ENCODE measurements around the gene CRHR2.

The CRHR2 gene

DNA sequence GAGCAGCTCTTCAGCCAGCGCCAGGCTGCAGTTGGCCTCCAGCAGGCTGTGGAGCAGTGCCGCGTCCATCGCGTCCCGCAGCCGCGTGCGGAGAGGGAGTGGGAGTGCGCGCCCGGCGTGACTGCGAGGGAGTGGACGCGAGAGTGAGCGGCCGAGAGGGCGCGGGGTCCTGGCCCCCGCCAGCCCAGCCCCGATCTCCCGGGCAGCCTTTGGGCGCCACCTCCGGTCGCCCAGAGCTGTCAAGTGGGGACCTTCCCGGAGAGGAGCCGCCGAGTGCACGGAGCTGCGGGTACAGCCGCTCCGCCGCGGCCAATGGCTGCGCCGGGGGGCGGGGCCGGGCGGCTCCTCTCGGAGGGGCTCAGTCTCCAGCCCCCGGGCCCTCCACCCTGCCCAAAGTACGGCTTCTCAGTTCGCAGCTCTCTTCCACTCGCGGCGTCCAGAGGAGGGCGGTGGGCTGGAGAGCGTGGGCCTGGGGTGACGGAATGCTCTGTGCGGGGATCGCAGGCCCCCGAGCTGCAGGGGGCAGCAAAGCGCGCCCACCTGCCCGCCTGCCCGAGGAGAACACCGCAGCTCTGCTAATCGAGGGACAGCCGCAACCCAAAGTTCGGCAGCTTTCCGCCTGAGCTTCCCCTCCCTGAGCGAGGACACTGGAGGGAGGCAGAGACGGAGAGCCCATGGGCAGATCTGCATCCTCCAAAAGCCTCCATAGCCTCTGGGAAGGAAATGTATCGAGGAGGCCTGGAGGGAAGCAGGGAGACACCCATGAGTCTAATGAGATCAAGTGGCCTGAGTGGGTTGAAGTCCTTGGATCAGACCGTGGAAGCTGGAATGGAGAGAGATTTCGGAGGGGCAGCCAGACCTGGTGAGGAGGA is at the start of gene CRHR2:
CRHR2 (minus strand) TSS at position 245 of the 872 bp plus-strand sequence; CDS start at position 69, 176 bp downstream.
- TF ChIP-seq, protein P1, sequence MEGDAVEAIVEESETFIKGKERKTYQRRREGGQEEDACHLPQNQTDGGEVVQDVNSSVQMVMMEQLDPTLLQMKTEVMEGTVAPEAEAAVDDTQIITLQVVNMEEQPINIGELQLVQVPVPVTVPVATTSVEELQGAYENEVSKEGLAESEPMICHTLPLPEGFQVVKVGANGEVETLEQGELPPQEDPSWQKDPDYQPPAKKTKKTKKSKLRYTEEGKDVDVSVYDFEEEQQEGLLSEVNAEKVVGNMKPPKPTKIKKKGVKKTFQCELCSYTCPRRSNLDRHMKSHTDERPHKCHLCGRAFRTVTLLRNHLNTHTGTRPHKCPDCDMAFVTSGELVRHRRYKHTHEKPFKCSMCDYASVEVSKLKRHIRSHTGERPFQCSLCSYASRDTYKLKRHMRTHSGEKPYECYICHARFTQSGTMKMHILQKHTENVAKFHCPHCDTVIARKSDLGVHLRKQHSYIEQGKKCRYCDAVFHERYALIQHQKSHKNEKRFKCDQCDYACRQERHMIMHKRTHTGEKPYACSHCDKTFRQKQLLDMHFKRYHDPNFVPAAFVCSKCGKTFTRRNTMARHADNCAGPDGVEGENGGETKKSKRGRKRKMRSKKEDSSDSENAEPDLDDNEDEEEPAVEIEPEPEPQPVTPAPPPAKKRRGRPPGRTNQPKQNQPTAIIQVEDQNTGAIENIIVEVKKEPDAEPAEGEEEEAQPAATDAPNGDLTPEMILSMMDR (IDR thresholded peaks at IDR 0.05; ENCODE audit: low read depth, low read length): no peak
- H3K4me3 ChIP-seq (ENCODE audit: low read depth, low read length): no peak within 1 kb of the TSS
- in situ Hi-C loops (cut with HindIII; ENCODE audit: low sequenced_read_pairs): no loop called here
- no peak for DNase-seq (ENCODE audit: low read depth, low spot score)

DNA sequence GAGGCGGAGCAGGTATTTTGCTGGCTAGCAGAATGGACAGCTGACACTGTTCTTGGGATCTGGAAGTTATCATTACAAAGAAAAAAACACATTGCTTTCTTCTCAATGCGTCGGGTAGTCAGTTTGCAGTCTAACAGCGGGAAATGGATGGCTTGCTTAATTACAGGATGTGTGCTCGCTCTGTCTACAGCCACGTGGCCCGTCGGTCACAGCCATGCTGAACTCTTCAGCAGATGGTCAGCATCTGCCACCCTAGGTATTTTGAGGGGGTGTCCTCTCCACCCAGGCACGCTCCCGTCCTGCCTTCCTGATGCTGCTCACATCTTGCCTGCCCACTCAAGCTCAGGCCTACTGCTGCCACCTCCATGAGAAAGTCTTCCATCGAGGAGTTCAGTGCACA is 49.3 kb upstream of the CRHR2 start:
- TF ChIP-seq, protein P1 (IDR thresholded peaks at IDR 0.05; ENCODE audit: low read depth, low read length): no peak
- H3K4me3 ChIP-seq (ENCODE audit: low read depth, low read length): no peak overlapping the region
- DNase-seq (ENCODE audit: low read depth, low spot score): no peak
- in situ Hi-C loops (cut with HindIII; ENCODE audit: low sequenced_read_pairs): no loop called here

DNA sequence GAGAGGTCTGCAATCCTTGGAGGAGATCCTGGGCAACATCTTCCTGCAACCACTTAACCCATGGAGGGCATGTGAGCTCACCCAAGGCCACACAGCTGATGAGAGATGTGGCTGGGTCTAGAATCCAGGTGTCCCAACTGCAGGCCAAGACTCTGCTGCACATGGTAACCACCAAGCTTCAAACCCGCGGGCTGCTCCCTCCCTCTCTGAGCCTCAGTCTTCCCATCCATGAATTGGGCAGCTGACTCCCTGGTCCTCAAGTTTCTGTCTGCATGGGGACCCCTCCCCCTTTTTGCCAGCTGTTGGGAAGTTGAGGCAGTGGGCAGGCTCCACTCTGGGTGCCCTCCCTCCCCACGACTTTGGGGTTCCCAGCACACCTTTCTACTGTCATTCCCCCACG is 48.7 kb upstream of the CRHR2 start:
- TF ChIP-seq, protein P1 (IDR thresholded peaks at IDR 0.05; ENCODE audit: low read depth, low read length): no peak

DNA sequence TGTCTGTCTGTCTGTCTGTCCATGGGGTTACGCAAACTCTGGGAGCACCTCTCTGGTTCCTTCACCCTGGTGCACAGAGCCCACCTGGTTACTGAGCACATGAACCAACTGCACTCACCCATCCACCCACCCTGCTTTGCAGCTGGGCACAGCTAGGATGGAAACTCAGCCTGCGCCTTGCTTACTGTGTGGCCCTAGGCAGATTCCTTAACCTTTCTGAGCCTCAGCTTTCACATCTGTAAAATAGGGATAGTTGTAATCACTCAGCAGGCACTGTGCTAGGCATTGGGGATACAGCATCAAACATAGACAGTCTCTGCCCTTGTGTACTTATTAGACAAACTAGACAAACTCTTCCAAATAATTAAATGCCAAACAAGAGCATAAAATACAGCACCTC is 47.8 kb upstream of the CRHR2 start:
- no peak for DNase-seq (ENCODE audit: low read depth, low spot score)
- in situ Hi-C loops (cut with HindIII; ENCODE audit: low sequenced_read_pairs): no loop called here
- H3K4me3 ChIP-seq (ENCODE audit: low read depth, low read length): no peak overlapping the region
- TF ChIP-seq, protein P1 (IDR thresholded peaks at IDR 0.05; ENCODE audit: low read depth, low read length): no peak

More for the DNA sequence above, 48.7 kb upstream of the CRHR2 start:
- in situ Hi-C loops (cut with HindIII; ENCODE audit: low sequenced_read_pairs): no loop called here
- no peak for DNase-seq (ENCODE audit: low read depth, low spot score)
- no peak overlapping the region for H3K4me3 ChIP-seq (ENCODE audit: low read depth, low read length)

DNA sequence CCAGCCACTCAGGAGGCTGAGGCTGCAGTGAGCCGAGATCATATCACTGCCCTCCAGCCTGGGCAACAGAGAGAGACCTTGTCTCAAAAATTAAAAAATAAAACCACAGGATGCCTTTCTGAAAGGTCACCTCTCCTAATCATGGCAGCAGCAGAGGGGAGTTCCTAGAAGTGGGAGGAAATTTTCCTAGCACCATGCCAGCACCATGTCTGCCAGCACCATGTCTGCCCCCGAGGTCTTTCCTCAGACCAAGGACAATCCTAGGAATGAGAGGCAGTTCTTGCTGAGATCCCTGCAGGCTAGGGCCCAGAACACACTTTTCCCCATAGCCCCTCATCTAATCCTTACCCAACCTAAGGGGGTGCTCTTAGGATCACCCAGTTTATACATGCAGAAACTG is 47.4 kb upstream of the CRHR2 start:
- DNase-seq (ENCODE audit: low read depth, low spot score): no peak
- in situ Hi-C loops (cut with HindIII; ENCODE audit: low sequenced_read_pairs): no loop called here
- TF ChIP-seq, protein P1 (IDR thresholded peaks at IDR 0.05; ENCODE audit: low read depth, low read length): no peak
- no peak overlapping the region for H3K4me3 ChIP-seq (ENCODE audit: low read depth, low read length)

DNA sequence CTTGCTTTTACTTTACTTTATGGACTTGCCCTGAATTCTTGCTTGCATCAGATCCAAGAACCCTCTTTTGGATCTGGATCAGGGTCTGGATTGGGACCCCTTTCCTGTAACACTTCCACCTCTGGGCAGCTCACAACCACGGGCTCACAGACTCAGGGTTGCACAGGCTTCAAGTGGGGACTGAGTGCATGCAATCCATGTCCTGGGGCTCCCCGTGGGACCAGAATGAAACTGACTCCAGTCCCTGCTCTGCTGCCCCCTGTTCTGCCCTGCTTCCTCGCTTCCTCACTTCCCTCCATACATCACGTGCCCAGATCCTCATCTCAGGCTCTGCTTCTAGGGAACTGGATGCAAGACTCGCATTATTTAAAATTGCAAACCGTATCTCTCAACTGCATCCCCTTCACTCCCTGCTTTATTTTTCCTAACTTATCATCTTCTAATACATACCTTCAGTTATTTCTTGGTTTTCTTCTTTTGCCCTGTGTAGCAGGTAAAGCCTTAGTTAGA is 46.4 kb upstream of the CRHR2 start:
- TF ChIP-seq, protein P1 (IDR thresholded peaks at IDR 0.05; ENCODE audit: low read depth, low read length): no peak
- no peak for DNase-seq (ENCODE audit: low read depth, low spot score)
- in situ Hi-C loops (cut with HindIII; ENCODE audit: low sequenced_read_pairs): no loop called here
- H3K4me3 ChIP-seq (ENCODE audit: low read depth, low read length): no peak overlapping the region
